ENCODE data around the gene ARHGAP24.

GRCh38 chr4:85913931-85914694 lies 439.2 kb downstream of the ARHGAP24 start:
- TF ChIP-seq CTCF (IDR thresholded peaks at IDR 0.05; ENCODE audit: insufficient read depth, low read length, poor library complexity, severe bottlenecking) (no peak), EZH2phosphoT487 (conservative IDR thresholded peaks at IDR 0.05; ENCODE audit: low read length) (no peak)
